Daoy (cell line): ENCODE results near the gene ADAMTS2. TPM values are rescaled to one million over a fixed set of nuclear protein-coding genes. Genes with fewer than 3 reads are reported as not detected.
"Not testable (repeated sequence)": the region's sequence is repeated elsewhere in the genome, so short reads cannot be mapped to it uniquely, and the experiment has no call there.

Experiments used
- DNase-seq: peaks from one replicate; pipeline ENCODE4 v3.0.0-alpha.2; 2015; ENCODE audit warnings: low read depth
- total RNA-seq: library from RNA; depleted of rRNA; stranded (reverse); fragments of >200 nt; shearing (Covaris generic); gene quantifications from 2 replicates; pipeline ENCODE4 v1.2.3, GENCODE V29; 2014

ADAMTS2 gene
- total RNA-seq, 1 experiment from 2014 or later = 0.46 TPM

DNA sequence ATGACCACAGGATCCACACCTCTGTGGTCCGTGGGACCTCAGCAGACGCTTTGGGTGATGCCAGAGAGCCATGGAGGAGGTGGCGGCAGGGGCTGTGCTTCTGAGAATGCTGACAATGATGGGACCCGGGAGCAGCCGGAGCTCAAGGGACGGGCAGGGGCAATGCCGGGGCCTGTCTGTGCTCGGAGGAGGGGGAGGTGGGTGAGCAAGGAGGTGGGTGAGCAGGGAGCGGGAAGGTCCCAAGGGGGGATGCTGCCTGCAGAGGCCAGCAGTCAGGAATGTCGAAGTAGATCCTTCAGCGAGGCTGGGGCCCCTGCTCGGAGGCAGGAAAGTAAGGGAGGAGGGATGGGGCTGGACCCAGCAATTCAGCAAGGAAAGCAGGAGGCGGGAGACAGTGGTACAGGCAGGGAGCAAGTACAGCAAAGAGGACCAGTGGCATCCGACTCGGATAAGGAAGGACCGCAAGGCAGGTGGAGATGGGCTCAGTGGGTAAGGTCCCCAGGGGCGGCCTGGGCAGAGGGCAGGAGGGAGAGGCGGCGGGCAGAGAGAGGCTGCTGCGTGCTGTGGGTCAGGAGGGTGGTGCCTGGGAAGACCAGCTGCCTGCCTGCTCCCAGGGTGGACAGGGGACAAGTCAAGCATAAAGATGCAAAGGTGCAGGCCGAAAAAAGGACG is 49.0 kb downstream of the ADAMTS2 start:
- no peak for DNase-seq

DNA sequence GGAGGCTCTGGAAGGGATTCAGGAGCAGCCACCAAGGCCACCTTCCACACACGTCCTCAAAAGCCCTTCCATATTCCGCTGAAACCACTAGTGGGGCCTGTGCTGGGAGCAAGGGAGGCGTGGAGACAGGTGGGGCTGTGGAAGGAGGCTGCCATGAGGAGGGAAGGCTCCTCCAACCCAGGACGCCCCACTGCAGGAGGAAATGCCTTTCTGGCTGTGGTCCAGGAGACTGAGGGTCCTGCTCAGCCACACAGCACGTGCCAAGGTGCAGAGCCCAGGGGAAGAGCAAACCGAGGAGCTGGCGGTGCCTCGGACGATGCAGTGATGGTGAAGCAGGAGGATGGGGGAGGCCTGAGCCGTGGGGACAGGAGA is 49.5 kb downstream of the ADAMTS2 start:
- no peak for DNase-seq

DNA sequence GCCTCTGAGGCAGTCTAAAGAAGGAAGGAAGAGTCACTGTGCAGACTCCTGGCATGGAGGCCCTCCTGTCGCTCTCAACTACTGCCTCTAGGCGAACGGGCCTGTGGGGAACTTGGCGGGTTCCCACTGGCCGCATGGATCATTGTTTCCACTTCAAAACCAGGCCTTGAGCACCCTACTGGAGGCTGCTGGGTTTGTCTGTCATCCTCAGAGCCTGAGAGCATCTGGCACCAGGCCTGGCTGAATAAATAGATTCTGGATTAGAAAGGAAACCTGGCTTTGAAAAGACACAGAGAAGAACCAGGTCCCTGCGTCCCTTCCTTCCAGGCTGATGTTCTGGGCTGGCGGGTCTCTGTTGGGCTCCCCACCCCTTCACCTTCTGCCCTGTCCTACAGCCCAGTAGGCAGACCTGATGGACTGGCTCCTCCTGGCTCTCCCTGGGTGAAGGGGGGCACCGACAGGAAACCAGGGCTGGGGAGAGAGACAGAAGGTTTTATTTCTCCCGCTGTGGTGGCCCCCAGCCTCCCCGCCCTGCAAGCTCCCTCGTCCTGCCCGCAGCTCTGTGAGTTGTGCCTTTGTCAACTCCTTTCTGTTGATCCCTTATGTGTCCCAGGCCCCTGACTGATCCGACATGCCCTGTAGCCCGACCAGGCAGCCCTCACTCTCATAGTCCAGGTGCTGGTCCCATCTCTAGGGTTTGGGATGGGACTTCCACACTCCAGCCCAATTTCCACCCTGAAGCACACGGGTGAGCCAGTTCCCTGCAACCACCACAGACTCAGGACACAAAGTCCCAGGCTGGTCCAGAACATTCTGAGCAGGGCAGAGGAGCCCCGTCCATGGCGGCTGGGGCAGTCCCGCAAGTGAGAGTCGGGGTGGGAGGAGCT is 50.1 kb downstream of the ADAMTS2 start:
- DNase-seq = no peak

DNA sequence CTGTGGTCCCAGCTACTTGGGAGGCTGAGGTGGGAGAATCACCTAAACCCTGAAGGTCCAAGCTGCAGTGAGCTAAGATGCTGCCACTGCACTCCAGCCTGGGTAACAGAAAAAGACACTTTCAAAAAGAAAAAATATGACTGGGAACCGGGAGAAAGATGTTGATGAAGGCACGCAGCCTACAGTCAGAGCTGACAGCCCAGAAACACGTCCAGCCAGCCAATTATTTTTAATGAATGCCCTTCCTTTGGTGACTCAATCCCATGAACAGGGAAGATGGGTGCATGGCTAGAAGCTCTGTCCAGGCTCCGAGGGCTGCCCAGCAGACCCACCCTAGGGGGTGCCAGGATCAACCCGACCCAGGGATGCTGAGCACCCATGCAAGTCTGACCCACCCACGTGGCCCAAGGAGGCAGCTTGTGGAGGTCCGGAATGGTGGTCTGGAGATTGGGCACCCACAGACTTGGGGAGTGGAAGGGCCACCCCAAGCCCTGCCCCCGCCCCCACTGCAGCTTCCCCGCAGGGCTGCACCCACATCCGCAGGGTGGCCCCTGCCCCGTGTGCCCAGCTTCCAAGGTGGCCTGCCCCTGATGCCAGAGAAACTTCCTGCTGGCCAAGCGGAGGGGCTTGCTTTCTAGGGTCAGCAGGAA is 51.0 kb downstream of the ADAMTS2 start:
- no peak for DNase-seq

DNA sequence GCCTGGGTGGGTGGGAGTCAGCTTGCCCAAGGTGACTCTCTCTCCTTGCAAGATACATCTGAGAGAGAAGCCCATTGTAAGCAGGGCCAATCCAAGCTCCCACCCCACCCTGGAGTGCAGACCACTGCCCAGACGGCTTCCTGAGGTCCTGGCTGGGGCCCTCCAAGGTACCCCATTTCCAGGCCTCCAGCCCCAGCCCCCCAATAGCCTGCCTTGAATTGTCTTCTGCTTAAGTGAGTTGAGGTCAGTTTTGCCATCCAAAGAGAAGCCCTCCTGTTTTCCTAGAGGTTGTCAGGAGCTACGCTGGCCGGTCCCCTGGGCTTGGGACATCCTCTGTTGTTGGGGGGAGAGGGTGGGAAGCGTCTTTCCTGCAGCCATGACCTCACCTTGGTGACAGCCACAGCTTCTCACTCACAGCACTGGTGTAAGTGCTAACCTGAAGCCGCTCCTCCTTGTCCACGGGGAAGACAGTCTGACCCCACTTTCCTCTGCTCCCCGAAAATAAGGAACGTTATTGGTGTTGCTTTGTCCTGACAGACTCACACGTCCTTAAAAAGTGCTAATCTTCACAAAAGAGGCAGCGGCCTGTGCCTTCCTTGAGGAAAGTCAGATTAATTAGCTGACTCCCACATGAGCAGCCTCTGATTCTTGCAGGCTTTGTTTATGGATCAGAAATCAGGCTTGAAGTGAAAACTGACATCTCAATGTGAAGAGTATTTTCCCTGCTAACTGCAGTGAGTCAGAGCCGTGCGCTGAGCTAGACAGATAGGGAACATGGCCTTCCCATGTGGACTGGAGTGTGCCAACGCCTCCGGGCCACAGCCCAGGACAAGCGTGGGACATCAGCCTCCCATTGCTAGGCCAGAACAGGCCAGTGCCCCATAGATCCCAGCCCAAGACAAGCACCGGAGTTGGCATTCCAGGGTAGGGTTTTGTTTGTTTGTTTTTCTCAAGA is 52.3 kb downstream of the ADAMTS2 start:
- DNase-seq = no peak

DNA sequence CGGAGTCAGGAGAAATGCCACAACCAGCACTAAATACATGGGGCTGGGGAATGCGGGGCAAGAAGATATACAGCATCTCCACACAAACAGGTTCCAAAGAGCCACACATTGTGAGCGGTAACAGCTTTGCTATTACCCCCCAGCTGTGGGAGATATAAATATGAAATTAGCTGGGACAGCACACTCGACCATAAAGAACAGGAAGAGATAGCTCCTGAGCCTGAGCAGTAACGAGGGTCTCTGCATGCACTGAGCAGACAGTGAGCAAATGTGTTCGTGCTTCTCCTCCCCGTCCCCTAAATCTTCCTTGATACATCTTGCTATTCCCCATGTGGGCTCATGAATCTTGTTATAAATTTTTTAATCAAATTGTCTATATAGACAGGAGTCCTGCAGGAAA is 53.1 kb downstream of the ADAMTS2 start:
- no peak for DNase-seq

DNA sequence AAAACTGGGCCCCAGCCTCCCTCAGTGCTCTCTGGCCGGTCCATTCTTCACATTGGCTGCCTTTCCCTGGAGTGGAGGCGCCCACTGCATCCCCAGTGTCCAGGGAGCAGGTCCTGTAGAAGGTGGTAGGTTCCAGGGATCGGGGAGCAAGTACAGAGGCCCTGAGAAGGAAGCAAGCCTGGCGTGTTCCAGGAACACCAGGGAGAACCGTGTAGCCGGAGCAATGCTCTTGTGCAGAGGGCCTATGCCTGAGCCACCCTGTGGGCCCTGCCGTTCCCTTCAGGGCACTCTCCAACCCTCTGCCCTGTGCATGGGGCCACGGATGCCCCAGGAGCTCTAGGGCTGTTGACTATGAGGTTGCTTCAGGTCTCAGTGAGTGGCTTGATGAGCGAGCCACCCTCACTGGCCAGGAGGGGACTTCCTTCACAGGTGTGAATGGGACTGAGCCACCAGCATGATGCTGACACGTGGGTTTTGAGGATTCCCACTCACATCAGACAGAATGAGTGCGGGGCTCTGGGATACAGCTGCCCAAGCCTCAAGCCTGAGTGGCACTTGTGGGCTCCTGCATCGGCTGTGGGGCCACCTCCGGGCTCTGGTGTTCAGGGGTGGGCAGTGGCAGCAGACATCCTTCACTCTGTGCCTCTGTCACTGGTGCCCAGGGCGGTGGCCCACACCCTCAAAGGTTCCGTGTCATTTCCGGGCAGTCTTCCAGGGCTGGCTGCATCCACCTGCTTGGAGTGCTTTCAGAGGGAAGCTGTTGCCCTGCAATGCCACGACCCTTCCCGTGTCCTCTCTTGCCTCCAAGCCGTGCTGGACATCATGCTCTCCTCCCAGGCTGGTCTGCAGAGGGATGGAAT is 54.4 kb downstream of the ADAMTS2 start:
- no peak for DNase-seq

DNA sequence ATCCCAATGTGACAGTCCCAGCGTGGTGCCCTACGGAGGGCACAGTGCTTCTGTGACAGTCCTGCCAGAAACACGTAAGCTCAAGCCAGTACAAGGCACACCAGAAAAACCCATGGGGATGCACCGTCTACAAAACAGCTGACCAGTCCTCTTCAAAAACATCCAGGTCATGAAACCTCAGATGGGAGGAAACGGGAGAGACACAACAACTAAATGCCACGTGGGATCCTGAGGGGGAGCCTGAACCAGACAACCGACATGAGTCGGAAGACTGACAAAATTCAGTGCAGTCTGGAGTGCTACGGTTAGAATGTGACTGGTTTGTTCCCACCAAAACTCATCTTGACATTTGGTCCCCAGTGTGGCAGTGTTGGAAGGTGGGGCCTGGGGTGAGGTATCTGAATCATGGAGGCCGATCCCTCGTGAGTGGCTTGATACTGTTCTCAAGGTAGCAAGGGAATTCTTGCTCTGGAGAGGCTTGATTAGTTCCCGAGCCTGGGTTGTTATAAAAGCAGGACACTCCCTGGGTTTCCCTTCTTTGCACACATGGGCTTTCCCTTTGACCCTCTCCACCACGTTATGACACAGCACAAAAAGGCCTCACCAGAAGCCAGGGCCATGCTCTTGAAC is 55.4 kb downstream of the ADAMTS2 start:
- DNase-seq = no peak

DNA sequence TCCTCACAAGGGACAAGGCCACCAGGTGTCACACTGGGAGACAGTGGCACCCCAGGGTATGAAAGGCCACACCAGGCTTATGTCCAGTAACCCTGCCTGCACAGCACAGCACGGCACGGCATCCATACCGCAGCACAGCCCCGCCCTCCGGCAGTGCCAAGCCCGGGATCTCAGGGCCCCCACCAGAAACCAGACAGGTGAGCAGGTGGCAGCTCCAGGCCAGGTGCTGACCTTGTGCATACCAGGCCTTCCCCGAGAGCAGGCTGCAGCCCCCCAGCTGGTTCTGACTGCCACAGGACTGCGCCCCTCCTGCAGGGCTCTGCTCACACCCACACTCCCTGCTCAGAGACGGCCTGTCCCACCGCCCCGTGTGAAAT is 56.5 kb downstream of the ADAMTS2 start:
- no peak for DNase-seq

DNA sequence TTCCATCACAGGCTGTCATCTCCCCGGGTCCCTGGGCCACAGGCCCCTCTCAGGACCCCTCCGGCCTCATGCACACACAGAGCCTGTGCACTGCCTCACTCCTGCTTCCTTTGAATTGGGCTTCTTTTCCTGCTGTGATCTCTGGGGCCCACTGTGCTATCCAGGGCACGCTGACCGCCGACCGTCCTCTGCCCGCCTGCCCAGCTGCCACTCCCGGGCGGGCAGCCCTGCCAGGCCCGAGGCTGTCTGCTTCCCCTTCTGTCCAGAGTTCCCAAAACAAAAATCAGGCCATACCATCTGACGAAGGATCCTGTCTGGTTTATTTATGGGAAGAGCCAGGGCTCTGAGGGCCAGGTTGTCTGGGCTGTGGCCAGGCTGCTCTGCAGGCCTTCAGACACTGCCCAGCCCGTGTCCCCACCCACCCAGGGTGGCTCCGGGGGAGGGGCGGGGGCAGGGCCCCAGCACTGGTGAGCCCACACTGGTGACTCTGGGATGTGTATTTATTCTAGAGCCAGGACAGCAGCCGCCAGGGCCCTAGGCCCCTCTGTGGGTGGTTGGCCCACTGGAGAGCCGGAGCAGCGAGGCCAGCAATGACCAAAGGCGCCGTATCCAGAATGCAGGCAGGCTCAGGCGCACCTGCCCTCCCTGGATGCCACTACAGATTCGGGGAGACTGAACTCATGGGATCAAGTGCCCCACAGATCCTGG is 57.0 kb downstream of the ADAMTS2 start:
- no peak for DNase-seq

DNA sequence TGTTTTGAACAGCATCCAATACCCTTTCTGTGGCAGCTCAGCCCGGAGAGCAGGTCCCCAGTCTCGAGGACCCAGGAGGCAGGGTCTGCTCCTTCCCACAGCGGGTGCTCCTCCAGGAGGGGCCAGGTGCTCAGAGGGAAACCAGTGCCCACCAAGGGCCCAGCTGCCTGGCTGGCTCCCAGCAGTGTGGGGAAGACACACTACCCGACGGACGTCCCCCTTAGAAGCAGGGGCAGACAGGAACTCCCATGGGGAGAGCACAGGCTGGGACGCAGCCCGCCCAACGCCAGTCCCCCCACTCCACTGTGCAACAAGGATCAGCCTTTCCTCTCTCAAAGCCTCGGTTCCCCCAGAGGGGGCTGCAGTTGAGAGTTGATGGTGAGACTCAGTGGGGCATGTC is 57.6 kb downstream of the ADAMTS2 start:
- DNase-seq = no peak

DNA sequence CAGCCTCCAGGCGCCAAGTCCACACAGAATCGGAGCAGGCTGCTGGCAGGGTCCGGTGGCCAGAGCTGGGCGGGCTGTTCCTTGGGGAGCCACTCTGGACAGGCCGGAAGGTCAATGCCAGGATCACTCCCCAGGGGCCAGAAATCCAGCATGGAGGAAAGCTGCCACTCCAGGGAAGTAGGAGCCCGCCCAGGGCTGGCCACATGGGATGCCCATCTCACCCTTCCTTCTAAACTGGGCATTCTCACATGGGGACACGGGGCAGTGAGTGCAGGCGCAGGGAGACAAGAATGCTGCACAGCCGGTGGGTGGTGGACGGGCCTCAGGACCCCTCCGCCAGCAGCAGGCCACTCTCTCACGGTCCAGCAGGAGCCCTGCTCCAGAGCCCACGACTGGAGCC is 58.2 kb downstream of the ADAMTS2 start:
- DNase-seq = no peak

DNA sequence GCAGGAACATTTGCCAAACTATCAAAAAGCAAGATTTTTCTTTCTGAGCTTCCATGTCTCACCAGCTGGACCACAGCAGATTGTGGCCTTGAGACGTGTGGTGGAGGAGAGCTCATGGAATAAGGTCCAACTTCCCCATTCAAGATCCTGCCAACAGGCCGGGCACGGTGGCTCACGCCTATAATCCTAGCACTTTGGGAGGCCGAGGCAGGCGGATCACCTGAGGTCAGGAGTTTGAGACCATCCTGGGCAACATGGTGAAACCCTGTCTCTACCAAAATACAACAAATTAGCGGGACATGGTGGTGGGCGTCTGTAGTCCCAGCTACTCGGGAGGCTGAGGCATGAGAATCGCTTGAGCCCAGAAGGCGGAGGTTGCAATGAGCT is 59.5 kb downstream of the ADAMTS2 start:
- not testable (repeated sequence) for DNase-seq

DNA sequence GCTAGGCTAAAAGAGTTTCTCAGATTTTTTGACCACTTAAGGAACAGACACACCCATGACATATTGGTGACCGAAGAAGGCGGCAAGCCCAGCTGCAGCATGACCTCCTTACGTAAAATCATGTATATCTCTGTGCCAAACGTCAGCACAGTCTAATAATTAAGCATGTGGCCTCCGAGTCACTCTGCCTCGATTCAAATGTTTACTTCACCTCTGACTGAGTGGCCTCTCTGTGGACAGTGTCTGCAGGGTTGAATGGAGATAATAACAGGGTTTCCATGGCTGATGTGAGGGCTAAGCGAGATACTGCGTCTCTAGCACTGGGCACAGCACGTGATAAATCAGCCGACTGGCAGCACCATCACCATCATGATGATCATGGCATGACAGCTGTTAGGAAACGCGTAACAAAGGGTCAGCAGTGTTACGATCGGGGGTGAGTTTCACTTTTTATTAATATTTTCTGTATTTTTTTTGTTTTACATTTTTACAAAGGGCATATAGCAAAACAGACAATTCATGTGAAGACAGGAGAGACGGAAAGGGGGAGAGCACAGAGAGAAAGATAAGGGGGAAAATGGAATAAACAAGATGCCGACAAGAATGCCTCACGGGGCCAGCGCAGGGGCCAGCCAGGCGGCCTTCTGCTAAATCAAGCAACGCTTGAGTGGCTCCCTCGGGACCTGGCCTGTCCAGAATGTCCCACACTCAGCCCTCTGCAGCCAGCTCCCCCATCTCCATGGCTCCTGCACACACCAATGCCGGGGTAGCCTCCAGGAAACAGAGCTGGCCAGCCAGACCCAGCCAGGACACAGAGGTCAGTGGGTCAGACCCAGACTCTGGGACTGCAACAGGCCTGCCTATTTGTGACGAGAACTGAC is 60.3 kb downstream of the ADAMTS2 start:
- DNase-seq = no peak

DNA sequence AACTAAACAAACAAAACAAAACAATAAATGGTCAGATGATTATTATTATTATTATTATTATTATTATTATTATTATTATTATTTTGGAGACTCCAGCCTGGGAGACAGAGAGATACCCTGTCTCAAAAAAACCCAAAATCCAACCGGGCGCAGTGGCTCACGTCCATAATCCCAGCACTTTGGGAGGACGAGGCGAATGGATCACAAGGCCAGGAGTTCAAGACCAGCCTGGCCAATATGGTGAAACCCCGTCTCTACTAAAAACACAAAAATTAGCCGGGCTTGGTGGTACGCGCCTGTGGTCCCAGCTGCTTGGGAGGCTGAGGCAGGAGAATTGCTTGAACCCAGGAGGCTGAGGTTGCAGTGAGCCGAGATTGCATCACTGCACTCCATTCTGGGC is 61.4 kb downstream of the ADAMTS2 start:
- DNase-seq = not testable (repeated sequence)

DNA sequence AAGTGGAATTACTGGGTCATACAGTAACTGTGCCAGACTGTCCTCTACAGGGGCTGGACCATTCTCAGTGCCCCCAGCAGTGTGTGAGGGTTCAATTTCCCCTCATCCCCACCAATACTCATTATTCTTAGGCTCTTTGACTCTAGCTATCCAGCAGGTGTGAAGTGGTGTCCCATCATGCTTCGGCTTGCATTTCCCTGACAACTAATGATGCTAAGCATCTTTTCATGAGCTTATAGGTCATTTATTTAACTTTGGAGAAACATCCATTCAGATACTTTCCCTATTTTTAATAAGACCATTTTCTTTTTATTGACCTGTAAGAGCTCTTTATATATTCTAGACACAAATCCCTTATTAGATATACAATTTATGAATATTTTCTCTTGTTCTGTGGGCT is 63.6 kb downstream of the ADAMTS2 start:
- DNase-seq = no peak

DNA sequence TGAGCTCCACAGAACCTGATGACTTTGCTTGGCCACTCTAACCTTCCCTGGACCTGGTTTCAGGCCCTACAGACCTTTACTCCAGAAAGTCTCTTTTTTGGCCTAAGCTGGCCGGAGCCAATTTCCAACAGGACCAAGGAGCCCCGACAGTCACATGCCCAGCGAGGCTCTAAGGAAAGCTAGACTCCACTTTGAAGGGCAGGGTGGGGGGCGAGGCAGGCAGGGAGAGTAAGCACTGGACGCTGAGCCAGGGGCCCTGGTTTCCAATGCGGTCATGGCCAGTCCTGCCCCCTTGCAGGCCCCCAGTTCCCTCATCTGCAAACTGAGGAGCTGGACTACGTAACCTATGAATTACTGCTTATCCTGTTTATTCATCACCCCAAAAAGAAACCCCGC is 65.2 kb downstream of the ADAMTS2 start:
- no peak for DNase-seq

DNA sequence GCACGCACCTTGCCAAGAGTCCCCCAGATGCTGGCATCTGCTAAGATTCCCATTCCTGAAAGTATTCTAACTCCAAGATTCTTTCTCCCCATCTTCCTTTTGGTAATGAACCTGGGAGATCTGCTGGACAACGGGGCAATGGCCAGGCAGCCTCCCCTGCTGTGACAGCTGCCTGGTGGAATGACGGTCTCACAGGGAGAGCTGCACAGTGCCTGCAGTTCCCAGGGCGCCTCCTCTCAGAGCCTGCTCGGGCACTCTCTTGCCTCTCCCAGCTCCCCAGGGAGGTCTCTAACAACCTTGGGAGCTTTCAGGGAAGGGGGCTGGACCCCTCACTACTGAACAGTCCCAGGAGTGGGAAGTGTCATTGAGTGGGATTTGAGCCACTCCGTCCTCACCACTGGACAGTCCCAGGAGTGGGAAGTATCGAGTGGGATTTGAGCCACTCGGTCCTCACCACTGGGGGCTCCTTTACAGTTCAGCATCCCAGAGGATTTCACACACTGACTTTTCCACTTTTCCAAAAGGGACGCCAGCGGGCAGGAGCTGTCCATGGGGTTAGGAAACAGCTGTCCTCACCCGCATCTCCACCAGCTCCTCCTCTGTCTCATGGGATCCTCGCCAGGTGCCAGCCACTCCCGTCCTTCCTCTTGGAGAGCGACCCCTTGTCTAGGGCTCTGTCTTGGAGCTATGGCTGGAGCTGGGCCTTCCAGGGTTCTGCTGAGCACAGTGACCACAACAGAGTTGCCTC is 65.7 kb downstream of the ADAMTS2 start:
- DNase-seq = no peak
